ENCODE results near the gene CAVIN1. TPM values are rescaled to one million over a fixed set of nuclear protein-coding genes. Genes with fewer than 3 reads are reported as not detected.
A peak's percentile ranks its signal among the peaks of the same experiment; 100 is the strongest.
"Not testable (repeated sequence)": the region's sequence is repeated elsewhere in the genome, so short reads cannot be mapped to it uniquely, and the experiment has no call there.

CAVIN1 gene, protein sequence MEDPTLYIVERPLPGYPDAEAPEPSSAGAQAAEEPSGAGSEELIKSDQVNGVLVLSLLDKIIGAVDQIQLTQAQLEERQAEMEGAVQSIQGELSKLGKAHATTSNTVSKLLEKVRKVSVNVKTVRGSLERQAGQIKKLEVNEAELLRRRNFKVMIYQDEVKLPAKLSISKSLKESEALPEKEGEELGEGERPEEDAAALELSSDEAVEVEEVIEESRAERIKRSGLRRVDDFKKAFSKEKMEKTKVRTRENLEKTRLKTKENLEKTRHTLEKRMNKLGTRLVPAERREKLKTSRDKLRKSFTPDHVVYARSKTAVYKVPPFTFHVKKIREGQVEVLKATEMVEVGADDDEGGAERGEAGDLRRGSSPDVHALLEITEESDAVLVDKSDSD
- 233 and 412 TPM in 2 replicates for total RNA-seq (2014; rRNA removed; shearing (Covaris generic))

DNA sequence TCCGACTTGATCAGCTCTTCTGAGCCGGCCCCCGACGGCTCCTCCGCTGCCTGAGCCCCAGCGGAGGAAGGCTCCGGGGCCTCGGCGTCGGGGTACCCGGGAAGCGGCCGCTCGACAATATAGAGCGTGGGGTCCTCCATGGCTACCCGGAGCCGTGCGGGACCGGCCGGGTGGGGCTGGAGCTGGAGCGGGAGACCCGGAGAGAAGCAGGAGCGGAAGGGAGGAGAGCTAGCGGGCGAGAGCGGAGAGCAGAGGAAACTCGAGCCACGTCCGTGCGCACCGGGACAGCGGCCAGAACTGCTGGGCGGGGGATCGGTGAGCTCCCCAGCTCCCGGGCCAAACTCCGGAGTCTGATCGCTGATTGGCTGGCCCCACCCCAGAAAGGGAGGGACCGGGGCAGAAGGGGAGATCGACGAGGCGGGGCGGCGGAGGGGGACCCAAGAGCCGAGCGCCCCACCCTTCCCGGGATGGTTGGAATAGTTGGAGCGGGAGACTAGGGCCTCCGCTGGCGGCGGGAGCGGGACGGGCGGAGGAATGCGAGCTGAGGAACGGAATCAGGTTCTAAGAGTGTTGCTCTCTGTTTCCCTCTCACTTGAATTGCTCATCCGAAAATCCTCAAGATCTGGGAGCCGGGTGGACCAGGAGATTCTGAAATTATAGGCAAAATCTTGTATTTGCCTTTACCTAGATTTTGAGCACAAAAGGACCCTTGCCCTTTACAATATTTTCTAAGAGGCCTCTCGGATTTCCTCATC lies at the start of gene CAVIN1:
CAVIN1 (minus strand) TSS at position 299 of the 755 bp plus-strand sequence; CDS start at position 140, 159 bp downstream.
- DNase-seq (ENCODE audit: low read depth): peak; percentile 97

DNA sequence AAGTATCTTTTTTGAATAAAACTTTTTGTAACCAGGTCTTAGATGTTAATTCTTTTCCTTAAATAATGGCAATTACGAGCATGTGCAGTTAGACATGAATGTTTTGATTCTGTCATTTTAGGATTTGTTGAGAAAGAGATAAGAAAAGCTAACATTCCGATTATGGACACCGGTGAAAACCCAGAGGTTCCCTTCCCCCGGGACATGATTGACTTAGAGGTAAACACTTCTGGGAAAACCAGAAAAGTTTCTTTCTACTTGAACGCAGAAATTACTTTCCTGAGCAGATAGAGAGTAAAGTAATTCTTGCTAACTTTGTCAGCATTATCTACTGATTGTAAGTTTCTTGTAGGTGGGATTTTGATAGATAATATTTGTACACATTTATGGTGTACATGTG lies 44.8 kb upstream of the CAVIN1 start:
- no peak for DNase-seq (ENCODE audit: low read depth)

DNA sequence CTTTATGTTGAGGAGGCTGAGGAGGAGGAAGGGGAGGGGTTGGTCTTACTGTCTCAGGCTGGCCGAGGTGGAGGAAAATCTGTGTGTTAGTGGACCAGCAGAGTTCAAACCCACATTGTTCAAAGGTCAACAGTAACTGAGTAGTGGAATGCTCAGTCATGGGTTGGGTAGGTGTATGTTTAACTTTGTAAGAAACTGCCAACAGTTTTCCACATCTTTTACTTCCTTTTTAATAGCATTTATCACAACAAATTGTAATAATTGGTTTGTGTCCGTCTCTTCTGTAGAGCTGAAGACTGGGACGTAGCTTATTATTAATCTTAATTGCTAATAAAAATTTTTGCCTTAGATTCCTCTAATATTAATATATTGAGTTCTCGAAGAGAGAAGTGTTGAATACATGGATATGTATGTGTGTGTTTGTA lies 40.9 kb upstream of the CAVIN1 start:
- DNase-seq (ENCODE audit: low read depth): no peak

DNA sequence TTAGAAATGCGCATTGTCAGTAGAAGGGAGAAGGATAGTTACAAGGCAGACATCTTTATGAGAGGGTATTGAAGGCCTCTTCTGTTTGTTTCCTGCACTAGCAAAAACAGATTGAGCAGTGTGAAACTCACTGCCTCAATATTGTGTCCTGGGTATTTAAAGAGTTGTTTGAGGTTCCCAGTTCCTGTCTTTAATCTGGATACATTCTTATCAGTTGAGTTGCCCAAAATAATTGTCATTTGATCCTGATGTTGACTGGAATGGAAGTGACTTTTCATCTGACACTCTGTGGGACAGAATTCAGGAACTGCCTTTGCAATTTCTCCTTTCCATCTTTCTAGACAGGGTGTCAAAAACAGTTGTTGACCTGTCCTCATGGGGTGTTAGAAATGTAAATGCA lies 37.3 kb upstream of the CAVIN1 start:
- peak; percentile 57 for DNase-seq (ENCODE audit: low read depth)

DNA sequence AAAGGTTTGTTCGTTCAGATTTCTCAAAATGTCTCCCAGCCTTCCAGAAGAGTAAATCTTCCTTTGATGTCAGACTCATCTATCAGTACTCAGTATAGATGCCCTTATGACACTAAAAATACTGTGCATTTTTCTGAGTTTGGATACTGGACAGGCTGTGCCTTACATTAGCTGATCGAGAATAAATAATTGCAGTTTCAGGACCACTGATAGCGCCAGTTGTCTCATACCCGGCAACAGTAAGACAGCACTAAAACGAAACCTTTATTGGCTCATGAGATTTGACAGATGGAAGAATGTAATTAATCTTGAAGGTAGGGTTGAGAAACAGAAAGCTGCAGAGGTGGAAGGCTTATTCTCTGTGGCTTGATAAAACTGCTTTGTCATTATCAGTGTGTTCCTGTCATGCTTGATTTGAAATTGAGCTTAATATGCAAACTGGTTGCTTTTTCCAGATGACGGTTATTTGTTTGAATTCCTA lies 36.8 kb upstream of the CAVIN1 start:
- DNase-seq (ENCODE audit: low read depth): peak; percentile 68

DNA sequence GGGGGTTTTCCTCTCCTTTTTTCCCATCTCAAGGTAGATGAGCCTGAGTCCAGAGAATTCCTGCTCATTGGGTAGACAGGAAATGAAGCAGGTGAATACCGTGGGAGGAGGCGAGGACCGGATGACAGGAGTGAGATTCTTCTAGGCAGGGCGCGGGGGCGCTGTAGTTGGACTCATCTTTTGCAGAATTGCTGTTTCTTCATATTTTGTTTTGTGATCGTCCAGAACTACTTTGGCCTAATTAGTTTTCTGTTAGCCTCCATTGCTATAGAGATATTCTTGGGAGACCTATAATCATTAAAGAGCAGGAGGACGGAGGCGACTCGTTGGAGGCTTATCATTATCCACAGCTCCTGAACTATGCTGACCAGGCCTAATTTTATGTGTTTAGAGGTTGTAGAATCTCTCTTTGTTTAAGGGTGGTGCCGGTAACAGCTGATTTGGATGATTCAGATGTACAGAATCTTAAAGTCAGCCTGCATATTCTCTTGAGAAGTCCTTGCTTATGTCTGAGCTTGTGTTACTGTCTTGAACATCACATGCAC lies 36.3 kb upstream of the CAVIN1 start:
- peak; percentile 60 for DNase-seq (ENCODE audit: low read depth)

DNA sequence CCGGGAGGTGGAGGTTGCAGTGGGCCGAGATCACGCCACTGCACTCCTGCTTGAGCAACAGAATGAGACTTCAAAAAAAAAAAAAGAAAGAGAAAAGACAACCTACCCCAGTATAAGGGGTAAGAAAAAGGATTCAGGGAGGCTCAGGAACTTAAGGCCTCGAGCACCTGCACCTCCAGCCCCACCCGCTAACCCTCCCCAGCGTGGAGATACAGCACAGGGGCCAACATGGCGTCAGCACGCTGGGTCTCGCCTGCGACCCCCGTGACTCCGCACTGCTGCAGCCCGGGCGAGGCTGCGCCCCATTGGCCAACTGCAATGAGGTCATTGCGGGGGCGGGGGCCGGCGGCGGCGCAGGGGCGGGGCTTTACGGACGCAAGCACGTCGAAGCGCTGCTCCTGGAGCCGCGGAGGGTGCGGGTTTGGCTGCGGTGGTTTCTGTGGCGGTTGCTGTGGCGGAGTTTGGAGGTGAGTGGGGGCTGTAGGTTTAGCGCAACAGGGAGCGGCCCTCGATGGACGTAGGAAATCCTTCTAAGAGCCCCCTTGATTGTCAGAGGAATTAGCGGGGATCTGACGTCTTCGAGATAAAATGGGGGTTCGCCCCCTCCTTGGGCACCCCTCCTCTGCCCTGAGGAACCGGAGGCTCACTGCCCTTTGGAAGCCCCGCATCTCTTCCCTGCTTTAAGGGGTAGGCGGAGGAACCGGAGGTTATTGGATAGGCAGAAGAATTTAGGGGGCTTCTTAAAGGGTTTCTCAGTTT lies 35.6 kb upstream of the CAVIN1 start, which contains the start of gene ATP6V0A1:
ATP6V0A1 (plus strand) TSS at position 382 of the 759 bp plus-strand sequence. CDS start 2,017 bp downstream, outside the sequence.
- peak; percentile 72 for DNase-seq (ENCODE audit: low read depth)

DNA sequence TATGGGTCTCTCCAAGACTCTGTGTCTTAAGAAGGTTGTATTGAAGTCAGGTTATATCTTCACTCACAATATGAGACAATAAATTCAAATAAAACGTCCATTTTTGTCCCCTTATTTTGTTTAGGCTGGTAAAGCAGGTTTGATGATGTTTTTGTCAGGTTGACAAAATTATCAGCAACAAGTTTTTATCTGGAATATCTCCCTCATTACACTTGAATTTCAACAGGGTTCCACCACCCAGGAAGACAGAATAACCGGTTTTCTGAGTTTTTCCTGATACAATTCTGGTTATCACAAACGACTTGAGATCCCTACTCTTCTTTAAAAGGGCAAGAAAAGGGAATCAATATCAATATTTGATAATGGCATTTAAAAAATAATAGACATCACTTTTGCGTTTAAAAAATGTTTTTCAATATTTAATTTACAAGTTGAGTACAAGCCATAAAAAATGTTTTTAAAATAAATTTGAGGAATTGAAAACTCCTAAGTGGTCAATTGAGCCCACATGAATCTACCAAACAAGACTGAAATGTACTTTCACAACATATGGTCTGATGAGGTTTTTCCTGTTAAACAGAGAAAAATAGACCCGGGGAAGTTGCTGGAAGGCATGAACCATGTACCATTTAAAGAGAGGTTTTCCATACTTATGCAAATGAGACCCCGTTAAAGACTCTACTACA lies 34.2 kb upstream of the CAVIN1 start:
- DNase-seq (ENCODE audit: low read depth): no peak

DNA sequence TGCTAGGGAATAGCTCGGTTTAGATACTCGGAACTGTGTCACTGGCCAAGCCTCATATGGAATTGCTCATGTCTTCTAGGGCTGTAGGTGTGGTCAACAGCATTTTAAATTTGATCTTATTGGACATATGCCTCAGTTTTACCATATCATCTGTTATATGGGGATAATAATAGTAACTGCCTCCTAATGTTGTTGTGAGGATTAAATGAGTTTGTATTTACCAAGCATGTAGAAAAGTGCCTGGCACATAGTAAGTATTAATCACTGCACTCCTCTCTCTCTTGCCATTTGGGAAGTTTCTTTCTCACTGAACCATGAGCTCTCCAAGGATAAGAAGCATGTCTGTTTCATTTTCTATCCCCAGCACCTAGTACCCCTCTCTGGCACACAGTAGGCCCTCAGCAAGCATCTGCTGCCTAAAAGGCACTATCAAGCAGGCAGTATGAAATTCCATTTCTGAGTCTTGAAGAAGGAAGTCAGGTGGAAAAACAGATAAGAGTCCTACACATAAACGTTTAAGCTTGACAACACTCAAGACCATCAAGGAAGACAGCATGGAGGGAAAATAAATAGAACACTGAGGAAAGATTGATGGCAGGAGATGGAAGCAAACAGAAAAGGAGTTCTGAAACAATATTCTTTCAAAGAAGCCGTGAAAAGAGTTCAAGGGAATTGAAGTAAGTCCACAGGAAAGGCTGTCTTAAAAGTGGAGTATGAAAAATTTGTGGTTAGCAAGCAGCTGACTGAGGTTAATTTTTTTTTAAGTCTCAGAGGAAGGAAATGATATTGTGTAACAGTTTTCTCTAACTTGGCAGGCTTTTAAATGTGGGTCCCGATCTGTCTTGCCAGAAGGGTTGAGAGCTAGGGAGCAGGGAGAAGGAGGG lies 33.4 kb upstream of the CAVIN1 start:
- DNase-seq (ENCODE audit: low read depth): peak; percentile 73

DNA sequence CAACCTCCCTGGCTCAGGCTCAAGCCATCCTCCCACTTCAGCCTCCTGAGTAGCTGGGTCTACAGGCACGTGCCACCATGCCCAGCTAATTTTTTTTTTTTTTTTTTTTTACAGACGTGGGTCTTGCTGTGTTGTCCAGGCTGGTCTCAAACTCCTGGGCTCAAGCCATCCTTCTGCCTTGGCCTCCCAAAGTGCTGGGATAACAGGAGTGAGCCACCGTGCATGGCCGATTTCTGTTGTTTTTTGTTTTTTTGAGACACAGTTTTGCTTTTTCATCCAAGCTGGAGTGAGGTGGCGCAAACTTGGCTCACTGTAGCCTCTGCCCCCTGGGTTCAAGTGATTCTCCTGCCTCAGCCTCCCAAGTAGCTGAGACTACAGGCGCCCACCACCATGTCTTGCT lies 31.9 kb upstream of the CAVIN1 start:
- not testable (repeated sequence) for DNase-seq (ENCODE audit: low read depth)

DNA sequence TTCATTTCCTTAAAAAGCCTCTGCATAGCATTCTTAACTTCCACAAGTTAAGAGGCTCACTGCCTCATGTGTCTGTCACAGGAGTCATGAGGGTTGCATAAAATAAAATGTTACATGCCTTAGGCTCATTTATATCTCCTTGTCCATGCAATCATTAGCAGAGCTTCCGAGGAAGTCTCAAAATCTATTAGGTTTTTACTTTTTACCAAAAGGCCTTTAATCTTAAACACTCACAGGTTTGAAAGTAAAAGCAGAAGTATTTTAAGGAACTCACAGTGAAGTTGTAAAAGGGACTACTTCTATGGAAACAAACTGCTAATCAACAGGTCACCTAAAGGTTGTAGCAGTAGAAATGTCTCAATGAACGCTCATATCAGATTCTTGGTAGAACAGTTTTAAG lies 30.4 kb upstream of the CAVIN1 start:
- DNase-seq (ENCODE audit: low read depth): no peak

DNA sequence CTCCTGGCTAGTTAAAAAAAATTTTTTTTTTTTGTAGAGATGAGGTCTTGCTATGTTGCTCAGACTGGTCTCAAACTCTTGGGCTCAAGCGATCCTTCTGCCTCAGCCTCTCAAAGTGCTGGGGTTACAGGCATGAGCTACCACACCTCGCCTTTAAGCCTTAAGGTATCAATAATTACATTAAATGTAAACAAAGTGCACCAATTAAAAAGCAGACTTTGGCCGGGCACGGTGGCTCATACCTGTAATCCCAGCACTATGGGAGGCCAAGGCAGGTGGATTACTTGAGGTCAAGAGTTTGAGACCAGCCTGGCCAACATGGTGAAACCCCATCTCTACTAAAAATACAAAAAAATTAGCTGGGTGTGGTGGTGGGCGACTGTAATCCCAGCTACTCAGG lies 28.2 kb upstream of the CAVIN1 start:
- DNase-seq (ENCODE audit: low read depth): not testable (repeated sequence)

DNA sequence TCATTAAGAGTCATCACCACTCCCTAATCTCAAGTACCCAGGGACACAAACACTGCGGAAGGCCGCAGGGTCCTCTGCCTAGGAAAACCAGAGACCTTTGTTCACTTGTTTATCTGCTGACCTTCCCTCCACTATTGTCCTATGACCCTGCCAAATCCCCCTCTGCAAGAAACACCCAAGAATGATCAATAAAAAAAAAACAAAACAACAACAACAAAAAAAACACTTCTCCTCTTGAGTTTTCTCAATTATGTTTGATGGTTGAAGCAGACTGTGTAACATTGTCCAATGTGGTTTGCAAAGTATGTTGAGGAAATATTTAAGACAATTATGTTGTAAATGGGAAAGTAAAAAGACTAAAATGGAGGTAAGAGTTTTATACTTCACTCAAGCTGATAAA lies 26.8 kb upstream of the CAVIN1 start:
- not testable (repeated sequence) for DNase-seq (ENCODE audit: low read depth)

DNA sequence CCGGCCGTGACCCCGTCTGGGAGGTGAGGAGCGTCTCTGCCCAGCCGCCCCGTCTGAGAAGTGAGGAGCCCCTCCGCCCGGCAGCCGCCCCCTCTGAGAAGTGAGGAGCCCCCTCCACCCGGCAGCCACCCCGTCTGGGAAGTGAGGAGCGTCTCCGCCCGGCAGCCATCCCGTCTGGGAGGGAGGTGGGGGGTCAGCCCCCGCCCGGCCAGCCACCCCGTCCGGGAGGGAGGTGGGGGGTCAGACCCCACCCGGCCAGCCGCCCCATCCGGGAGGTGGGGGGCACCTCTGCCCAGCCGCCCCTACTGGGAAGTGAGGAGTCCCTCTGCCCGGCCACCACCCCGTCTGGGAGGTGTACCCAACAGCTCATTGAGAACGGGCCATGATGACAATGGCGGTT lies 26.1 kb upstream of the CAVIN1 start:
- not testable (repeated sequence) for DNase-seq (ENCODE audit: low read depth)

DNA sequence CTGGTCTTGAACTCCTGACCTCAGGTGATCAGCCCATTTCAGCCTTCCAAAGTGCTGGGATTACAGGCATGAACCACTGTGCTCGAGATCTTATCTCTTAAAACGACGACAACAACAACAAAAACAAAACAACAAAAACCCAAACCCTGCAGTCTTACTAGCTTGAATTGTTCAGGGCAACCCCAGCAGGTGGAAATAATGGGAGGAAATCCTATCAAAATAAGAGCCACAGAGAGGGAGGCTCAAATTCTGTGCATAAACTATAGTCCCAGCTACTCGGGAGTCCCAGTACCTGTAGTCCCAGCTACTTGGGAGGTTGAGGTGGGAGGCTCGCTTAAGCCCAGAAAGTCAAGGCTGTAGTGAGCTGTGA lies 19.1 kb upstream of the CAVIN1 start:
- DNase-seq (ENCODE audit: low read depth): no peak

DNA sequence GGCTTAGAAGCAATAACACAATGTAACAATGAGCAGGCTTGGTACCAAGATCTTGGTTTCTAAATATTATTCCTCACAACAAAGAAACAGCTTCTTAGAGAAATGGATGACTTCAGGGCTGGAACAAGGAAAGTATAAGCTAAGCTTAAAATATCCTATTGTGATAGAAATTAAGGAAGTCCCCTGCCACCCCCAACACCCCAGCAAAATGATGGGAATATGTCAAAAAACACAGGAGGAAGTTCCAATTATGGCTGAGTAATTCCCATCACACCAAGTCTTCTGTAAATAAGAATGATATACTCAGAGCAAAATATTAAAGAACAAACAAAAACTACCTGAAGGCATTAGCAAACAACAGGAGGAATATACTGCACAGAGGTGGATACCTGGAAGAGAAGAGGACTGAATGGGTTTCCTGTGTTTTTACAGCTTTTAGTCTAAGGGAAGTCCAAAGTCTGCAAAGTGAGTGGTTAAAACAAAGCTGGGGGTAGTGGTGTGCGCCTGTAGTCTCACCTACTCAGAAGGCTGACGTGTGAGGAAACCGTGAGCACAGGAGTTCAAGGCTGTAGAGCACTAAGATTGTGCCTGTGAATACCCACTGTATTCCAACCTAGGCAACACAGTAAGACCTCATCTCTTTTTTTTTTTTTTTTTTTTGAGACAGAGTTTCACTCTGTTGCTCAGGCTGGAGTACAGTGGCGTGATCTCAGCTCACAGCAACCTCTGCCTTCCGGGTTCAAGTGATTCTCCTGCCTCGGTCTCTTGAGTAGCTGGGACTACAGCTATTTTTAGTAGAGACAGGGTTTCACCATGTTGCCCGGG lies 18.5 kb upstream of the CAVIN1 start:
- no peak for DNase-seq (ENCODE audit: low read depth)

DNA sequence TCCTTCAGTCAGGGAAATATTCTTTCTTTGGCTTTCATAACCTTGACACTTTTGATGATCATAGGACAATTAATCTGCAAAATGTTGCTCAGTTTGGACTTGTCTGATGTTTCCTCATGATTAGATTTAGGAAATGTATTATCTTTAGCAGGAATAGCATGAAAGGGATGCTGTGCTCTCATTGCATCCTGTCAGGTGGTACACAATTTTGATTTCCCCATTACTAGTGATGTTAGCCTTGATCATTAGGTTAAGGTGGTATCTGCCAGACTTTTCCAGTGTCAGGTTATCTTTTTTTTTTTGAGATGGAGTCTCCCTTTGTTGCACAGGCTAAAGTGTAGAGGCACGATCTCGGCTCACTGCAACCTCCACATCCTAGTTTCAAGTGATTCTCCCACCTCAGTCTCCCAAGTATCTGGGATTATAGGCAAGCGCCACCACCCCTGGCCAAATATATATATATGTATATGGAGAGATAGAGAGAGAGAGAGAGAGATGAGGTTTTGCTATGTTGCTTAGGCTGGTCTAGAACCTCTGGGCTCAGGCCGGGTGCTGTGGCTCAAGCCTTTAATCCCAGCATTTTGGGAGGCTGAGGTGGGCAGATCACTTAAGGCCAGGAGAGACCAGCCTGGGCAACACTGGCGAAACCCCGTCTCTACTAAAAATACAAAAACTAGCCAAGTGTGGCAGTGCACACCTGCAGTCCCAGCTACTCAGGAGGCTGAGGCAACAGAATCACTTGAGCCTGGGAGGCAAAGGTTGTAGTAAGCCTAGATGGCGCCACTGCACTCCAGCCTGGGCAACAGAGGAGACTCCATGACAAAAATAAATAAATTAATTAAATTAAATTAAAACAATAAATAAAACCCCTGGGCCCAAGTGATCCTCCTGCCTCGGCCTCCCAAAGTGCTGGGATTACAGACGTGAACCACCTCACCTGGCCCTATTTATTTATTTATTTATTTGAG lies 15.8 kb upstream of the CAVIN1 start:
- no peak for DNase-seq (ENCODE audit: low read depth)

DNA sequence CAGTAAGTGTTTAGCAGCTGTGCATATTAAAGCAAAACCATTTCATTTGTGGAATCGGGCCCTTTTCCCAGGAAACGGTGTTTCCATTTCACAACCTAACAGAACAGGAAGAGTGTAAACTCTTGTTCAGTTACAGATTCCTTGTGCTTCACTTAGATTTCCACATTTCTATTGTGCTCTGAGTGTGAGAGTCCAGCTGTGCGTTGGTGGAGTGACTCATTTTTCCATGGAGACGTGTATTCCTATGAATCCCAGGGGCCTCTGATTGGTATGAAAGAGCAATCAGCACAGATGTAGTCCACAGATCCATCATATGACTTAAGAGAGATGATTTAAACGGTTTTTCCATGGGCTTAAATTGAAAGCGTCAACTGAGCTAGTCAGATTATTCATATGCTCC lies 13.3 kb upstream of the CAVIN1 start:
- DNase-seq (ENCODE audit: low read depth): peak; percentile 44

Measured in M059J (cell line).